Liver (tissue), 3 donors: ENCODE results near the gene RNU6-9.

Source experiments
- ATF3 ChIP-seq: IDR thresholded peaks from 2 replicates; pipeline ENCODE4 v1.6.1; 2016; ENCODE audit warnings: antibody characterized with exemption
- CTCF ChIP-seq: fragments of 150-350 bp; IDR thresholded peaks from 2 replicates; pipeline ENCODE4 v1.5.1; 2017; ENCODE audit warnings: improper control_type of control experiment, low read depth, low read length; ENCODE audit not compliant: missing input control
- EGR1 ChIP-seq, 2 donors: IDR thresholded peaks; 2 replicates each; pipeline ENCODE4 v1.6.1; 2016 to 2018; ENCODE audit warnings: antibody characterized with exemption in 2 of 2, low read depth in 2 of 2
- FOXA1 ChIP-seq: IDR thresholded peaks from 2 replicates; pipeline ENCODE4 v1.6.1; 2016; ENCODE audit warnings: antibody characterized with exemption
- GABPA ChIP-seq, 2 donors: IDR thresholded peaks in 1 of 2; conservative IDR thresholded peaks in 1 of 2; 2 replicates each; pipeline ENCODE4 v1.6.1; 2016; ENCODE audit warnings: antibody characterized with exemption in 2 of 2, mild to moderate bottlenecking in 1 of 2, moderate library complexity in 1 of 2
- JUND ChIP-seq, 2 donors: IDR thresholded peaks; 2 replicates each; pipeline ENCODE4 v1.6.1; 2016; ENCODE audit warnings: antibody characterized with exemption in 2 of 2
- MAX ChIP-seq: IDR thresholded peaks from 2 replicates; pipeline ENCODE4 v1.6.1; 2016; ENCODE audit warnings: antibody characterized with exemption
- RAD21 ChIP-seq, 2 donors: IDR thresholded peaks; 2 replicates each; pipeline ENCODE4 v1.6.1; 2016; ENCODE audit warnings: antibody characterized with exemption in 2 of 2, mild to moderate bottlenecking in 2 of 2
- REST ChIP-seq: IDR thresholded peaks from 2 replicates; pipeline ENCODE4 v1.6.1; 2016; ENCODE audit warnings: antibody characterized with exemption, mild to moderate bottlenecking
- RXRA ChIP-seq, 2 donors: IDR thresholded peaks; 2 replicates each; pipeline ENCODE4 v1.6.1; 2017 to 2018; ENCODE audit warnings: antibody characterized with exemption in 2 of 2, mild to moderate bottlenecking in 1 of 2
- SP1 ChIP-seq: IDR thresholded peaks from 2 replicates; pipeline ENCODE4 v1.6.1; 2018; ENCODE audit warnings: antibody characterized with exemption, mild to moderate bottlenecking
- TAF1 ChIP-seq: conservative IDR thresholded peaks from 2 replicates; pipeline ENCODE4 v1.6.1; 2016; ENCODE audit warnings: antibody characterized with exemption, mild to moderate bottlenecking
- YY1 ChIP-seq: IDR thresholded peaks from 2 replicates; pipeline ENCODE4 v1.6.1; 2016; ENCODE audit warnings: antibody characterized with exemption, mild to moderate bottlenecking
- ZBTB33 ChIP-seq: IDR thresholded peaks from 2 replicates; pipeline ENCODE4 v1.6.1; 2016; ENCODE audit warnings: antibody characterized with exemption
- donor health status: healthy.
- donor health status: healthy.

GRCh38 chr19:883661-884211 lies 9.5 kb upstream of the RNU6-9 start:
- TF ChIP-seq YY1 (no peak), RAD21 (IDR thresholded peaks at IDR 0.05) (no peak), RXRA (IDR thresholded peaks at IDR 0.05) (no peak), CTCF (no peak), REST (no peak), TAF1 (no peak), ZBTB33 (no peak), ATF3 (no peak), SP1 (no peak), MAX (no peak), FOXA1 (no peak), GABPA (IDR thresholded peaks at IDR 0.05 in 1 of 2, conservative IDR thresholded peaks at IDR 0.05 in 1 of 2) (no peak), JUND (IDR thresholded peaks at IDR 0.05) (no peak), EGR1 (IDR thresholded peaks at IDR 0.05; ENCODE audit: low read depth in 2 of 2) (no peak)
